Uterus (tissue), 2 donors: ENCODE data around the gene MGAT4B.
A peak's percentile ranks its signal among the peaks of the same experiment; 100 is the strongest.

Experiments used
- CTCF ChIP-seq, 4 experiments: fragments of 200-600 bp in 2 of 4; fragments of 450-650 bp in 2 of 4; sonication (generic) in 2 of 4; IDR thresholded peaks; one replicate each; pipeline ENCODE4 v1.5.1; 2016 to 2019; ENCODE audit warnings: antibody characterized with exemption in 4 of 4, mild to moderate bottlenecking in 2 of 4, moderate library complexity in 1 of 4
- POLR2A ChIP-seq, 2 donors: fragments of 450-650 bp; IDR thresholded peaks; one replicate each; pipeline ENCODE4 v1.6.1; 2016; ENCODE audit warnings: antibody characterized with exemption in 2 of 2, mild to moderate bottlenecking in 1 of 2, moderate library complexity in 1 of 2

- peak; percentile 69 to 96 (median 94) for TF ChIP-seq CTCF (IDR thresholded peaks at IDR 0.05)
- peak; percentile 6 to 42 for TF ChIP-seq POLR2A (IDR thresholded peaks at IDR 0.05)
Observed at GRCh38 chr5:179795863-179796833, 10.5 kb downstream of the MGAT4B start.
